ENCODE results near the gene GTSE1. TPM values are rescaled to one million over a fixed set of nuclear protein-coding genes. Genes with fewer than 3 reads are reported as not detected.
A peak's percentile ranks its signal among the peaks of the same experiment; 100 is the strongest.

The GTSE1 gene
- total RNA-seq, 1 experiment from 2014 or later: 42.6 TPM

- Histone ChIP-seq H3K18ac (ENCODE audit: insufficient read length, low read depth, low read length) (no peak overlapping the region), H3K4me2 (ENCODE audit: insufficient read depth, insufficient read length, low read length) (no peak overlapping the region), H3K27ac (ENCODE audit: insufficient read length, low read depth, low read length) (no peak overlapping the region), H2BK5ac (ENCODE audit: insufficient read length, low read length) (no peak overlapping the region), H3K14ac (ENCODE audit: insufficient read depth, low read length) (no peak overlapping the region), H2BK12ac (ENCODE audit: insufficient read length, low read depth, low read length) (no peak overlapping the region), H4K8ac (replicated peaks; ENCODE audit: insufficient read length, low read depth, low read length) (no peak overlapping the region), H2AK5ac (ENCODE audit: insufficient read length, low read length) (no peak overlapping the region), H2BK15ac (ENCODE audit: low read depth, low read length) (no peak overlapping the region), H2AFZ (ENCODE audit: low read length) (no peak overlapping the region), H3K56ac (ENCODE audit: insufficient read length, low read depth, low read length) (no peak overlapping the region), H3K4ac (ENCODE audit: low read depth, low read length) (no peak overlapping the region), H3K9ac (ENCODE audit: extremely low read depth, insufficient read length, low read length) (no peak overlapping the region), H2BK120ac (ENCODE audit: low read depth, low read length, poor library complexity, severe bottlenecking) (no peak overlapping the region), H3K23me2 (ENCODE audit: insufficient read length, low read depth, low read length, poor library complexity, severe bottlenecking) (peaks cover 3% of the 10 kb centered on the region), H4K91ac (ENCODE audit: insufficient read length, low read depth, low read length) (no peak overlapping the region), H3T11ph (ENCODE audit: low read length) (no peak overlapping the region), H3K27me3 (ENCODE audit: insufficient read depth, low read length) (no peaks in the 10 kb centered on the region), H3K23ac (ENCODE audit: insufficient read length, low read depth, low read length) (no peak overlapping the region), H4K5ac (ENCODE audit: insufficient read length, low read depth, low read length) (no peak overlapping the region), H4K20me1 (ENCODE audit: control insufficient read depth, insufficient read depth, insufficient read length) (no peaks in the 10 kb centered on the region), H3K79me2 (ENCODE audit: insufficient read depth, low read length) (no peaks in the 10 kb centered on the region), H3K9me3 (ENCODE audit: control insufficient read depth, low read depth, low read length) (no peaks in the 10 kb centered on the region), H3K79me1 (ENCODE audit: insufficient read depth, low read depth, low read length, poor library complexity, severe bottlenecking) (no peaks in the 10 kb centered on the region), H2BK20ac (ENCODE audit: low read depth, low read length, poor library complexity, severe bottlenecking) (no peak overlapping the region), H3K4me1 (ENCODE audit: insufficient read depth, low read length) (no peaks in the 10 kb centered on the region)
- Mint-ChIP-seq H3K4me3 (no peak overlapping the region), H3K27ac (peak overlapping the region in 1 of 3 experiments; percentile 90; a peak in 1 of 7 replicates), H3K27me3 (ENCODE audit: low read depth) (no peaks in the 10 kb centered on the region; the same call in 1 of the 2 replicates), H3K4me1 (peaks cover 11 to 12% of the 10 kb centered on the region in 2 experiments), H3K9me3 (no peaks in the 10 kb centered on the region), H3K36me3 (ENCODE audit: insufficient read depth in 1 of 3, low read depth in 3 of 3) (peaks cover 2 to 27% (median 22%) of the 10 kb centered on the region in 3 experiments; a peak in 6 of 7 replicates)
- TF ChIP-seq CTCF (conservative IDR thresholded peaks at IDR 0.05): no peak
- no peak for DNase-seq
- WGBS (ENCODE audit: extremely low coverage, insufficient read length, low lambda C conversion rate): no CpG with 5 or more reads among the region's 23 CpGs
Measured at GRCh38 chr22:46290843-46291785, 5.6 kb upstream of the GTSE1 start.

All from H9 (cell line).